ENCODE data around the gene C1R.

C1R gene

DNA sequence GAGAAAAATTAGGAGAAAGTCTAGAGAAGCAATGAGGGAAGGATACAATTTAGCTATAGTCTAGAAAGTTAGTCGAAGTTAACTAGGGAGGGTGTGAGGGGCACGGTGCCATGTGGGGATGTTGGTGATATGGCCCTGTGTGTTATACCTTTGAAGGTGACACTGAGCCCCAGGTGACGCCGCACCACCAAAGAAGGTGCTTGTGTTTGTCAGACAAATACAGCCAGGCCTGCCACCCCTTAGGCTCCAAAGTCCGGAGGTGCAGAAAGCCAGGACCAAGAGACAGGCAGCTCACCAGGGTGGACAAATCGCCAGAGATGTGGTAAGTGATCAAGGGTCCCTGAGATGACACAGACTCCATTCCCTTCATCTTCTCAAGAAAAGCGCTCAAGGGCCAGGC, 30.6 kb downstream of the C1R start:
- Histone ChIP-seq H3K27me3 (replicated peaks; ENCODE audit: insufficient read depth, low read length) (no peaks in the 10 kb centered on the region), H2AFZ (ENCODE audit: low read length) (no peak overlapping the region), H3K4me1 (ENCODE audit: low read length) (no peaks in the 10 kb centered on the region), H4K20me1 (ENCODE audit: insufficient read depth, low read length) (no peaks in the 10 kb centered on the region), H3K4me3 (ENCODE audit: low read length) (no peak overlapping the region), H3K36me3 (replicated peaks; ENCODE audit: insufficient read depth, low read length) (no peaks in the 10 kb centered on the region), H3K27ac (ENCODE audit: low read length) (no peak overlapping the region), H3K9me2 (replicated peaks; ENCODE audit: insufficient read depth, low read length) (no peaks in the 10 kb centered on the region), H3K9ac (ENCODE audit: low read length) (no peak overlapping the region), H3K79me2 (ENCODE audit: low read length) (no peaks in the 10 kb centered on the region), H3K9me3 (replicated peaks; ENCODE audit: insufficient read depth, low read length) (no peaks in the 10 kb centered on the region), H3F3A (ENCODE audit: insufficient read depth, low read length) (no peaks in the 10 kb centered on the region), H3K4me2 (ENCODE audit: low read depth, low read length) (no peak overlapping the region)
- TF ChIP-seq EZH2phosphoT487 (IDR thresholded peaks at IDR 0.05; ENCODE audit: low read length): no peak
- TF ChIP-seq, protein P1, sequence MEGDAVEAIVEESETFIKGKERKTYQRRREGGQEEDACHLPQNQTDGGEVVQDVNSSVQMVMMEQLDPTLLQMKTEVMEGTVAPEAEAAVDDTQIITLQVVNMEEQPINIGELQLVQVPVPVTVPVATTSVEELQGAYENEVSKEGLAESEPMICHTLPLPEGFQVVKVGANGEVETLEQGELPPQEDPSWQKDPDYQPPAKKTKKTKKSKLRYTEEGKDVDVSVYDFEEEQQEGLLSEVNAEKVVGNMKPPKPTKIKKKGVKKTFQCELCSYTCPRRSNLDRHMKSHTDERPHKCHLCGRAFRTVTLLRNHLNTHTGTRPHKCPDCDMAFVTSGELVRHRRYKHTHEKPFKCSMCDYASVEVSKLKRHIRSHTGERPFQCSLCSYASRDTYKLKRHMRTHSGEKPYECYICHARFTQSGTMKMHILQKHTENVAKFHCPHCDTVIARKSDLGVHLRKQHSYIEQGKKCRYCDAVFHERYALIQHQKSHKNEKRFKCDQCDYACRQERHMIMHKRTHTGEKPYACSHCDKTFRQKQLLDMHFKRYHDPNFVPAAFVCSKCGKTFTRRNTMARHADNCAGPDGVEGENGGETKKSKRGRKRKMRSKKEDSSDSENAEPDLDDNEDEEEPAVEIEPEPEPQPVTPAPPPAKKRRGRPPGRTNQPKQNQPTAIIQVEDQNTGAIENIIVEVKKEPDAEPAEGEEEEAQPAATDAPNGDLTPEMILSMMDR (IDR thresholded peaks at IDR 0.05; ENCODE audit: low read length): no peak
- no peak for TF ChIP-seq EZH2 (optimal IDR thresholded peaks at IDR 0.05; ENCODE audit: low read depth, low read length)
- no peak for DNase-seq

DNA sequence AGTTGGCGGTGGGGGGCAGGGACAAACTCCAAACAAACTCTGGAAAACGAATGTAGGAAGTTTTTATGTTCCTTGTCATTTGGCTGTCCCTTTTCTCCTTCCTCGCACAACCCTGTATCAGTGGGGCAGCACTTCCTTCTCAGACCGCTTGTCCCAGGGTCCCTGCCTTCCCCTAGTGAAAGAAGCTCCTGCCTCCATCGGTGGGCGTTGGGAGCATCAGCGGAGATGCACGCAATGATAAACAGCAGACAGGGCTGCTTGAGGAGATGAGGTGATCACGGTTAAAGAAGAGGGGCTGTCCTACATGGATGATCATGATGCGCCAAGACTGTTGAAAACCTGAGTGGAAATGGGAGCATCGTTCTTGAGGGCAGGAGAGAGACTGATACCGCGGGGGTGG, 31.1 kb downstream of the C1R start:
- H2AFZ ChIP-seq (ENCODE audit: low read length): no peak overlapping the region
- no peaks in the 10 kb centered on the region for H3K36me3 ChIP-seq (replicated peaks; ENCODE audit: insufficient read depth, low read length)
- TF ChIP-seq EZH2 (optimal IDR thresholded peaks at IDR 0.05; ENCODE audit: low read depth, low read length): no peak
- no peak for TF ChIP-seq EZH2phosphoT487 (IDR thresholded peaks at IDR 0.05; ENCODE audit: low read length)
- TF ChIP-seq, protein P1 (IDR thresholded peaks at IDR 0.05; ENCODE audit: low read length): no peak
- H4K20me1 ChIP-seq (ENCODE audit: insufficient read depth, low read length): no peaks in the 10 kb centered on the region
- H3K79me2 ChIP-seq (ENCODE audit: low read length): no peaks in the 10 kb centered on the region
- no peak overlapping the region for H3K4me2 ChIP-seq (ENCODE audit: low read depth, low read length)
- no peaks in the 10 kb centered on the region for H3F3A ChIP-seq (ENCODE audit: insufficient read depth, low read length)
- no peak overlapping the region for H3K4me3 ChIP-seq (ENCODE audit: low read length)
- H3K9me3 ChIP-seq (replicated peaks; ENCODE audit: insufficient read depth, low read length): no peaks in the 10 kb centered on the region
- no peaks in the 10 kb centered on the region for H3K4me1 ChIP-seq (ENCODE audit: low read length)
- no peak overlapping the region for H3K27ac ChIP-seq (ENCODE audit: low read length)
- H3K9me2 ChIP-seq (replicated peaks; ENCODE audit: insufficient read depth, low read length): no peaks in the 10 kb centered on the region
- DNase-seq: no peak
- H3K27me3 ChIP-seq (replicated peaks; ENCODE audit: insufficient read depth, low read length): no peaks in the 10 kb centered on the region
- no peak overlapping the region for H3K9ac ChIP-seq (ENCODE audit: low read length)

DNA sequence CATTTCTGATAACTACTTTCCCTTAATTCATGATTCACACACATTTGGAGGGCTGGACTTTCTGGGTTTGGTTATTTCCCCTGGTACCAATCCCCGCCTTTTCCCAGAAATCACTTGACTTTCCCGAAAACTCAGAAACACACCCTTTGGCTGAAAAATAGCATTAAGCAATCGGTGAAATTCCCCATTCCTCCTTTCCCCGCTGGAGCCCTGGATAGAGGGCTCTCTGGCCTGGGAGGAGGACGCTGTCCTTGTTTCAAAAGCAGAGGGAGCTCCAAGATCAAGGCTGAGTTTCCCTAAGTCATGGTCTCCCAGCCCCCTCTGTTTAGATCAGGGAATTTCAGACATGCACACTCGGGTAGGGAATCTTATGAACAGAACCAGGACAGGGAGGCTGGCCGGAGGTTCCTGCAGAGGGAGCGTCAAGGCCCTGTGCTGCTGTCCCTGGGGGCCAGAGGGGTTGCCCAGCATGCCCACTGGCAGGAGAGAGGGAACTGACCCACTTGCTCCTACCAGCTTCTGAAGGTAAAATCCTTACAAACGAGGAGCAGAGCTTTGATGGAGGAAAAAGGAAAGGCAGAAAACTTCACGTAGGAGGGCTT, 31.8 kb downstream of the C1R start, which contains the start of gene C1S:
TSS of gene C1S (plus strand) at position 366 of the 602 bp plus-strand sequence. CDS start 1,195 bp downstream, outside the sequence.
- no peaks in the 10 kb centered on the region for H3K4me1 ChIP-seq (ENCODE audit: low read length)
- DNase-seq: no peak
- H3K27ac ChIP-seq (ENCODE audit: low read length): no peak within 1 kb of the TSS
- H3K36me3 ChIP-seq (replicated peaks; ENCODE audit: insufficient read depth, low read length): no peaks in the 10 kb centered on the region
- H3K9me2 ChIP-seq (replicated peaks; ENCODE audit: insufficient read depth, low read length): no peaks in the 10 kb centered on the region
- no peak for TF ChIP-seq EZH2 (optimal IDR thresholded peaks at IDR 0.05; ENCODE audit: low read depth, low read length)
- TF ChIP-seq, protein P1 (IDR thresholded peaks at IDR 0.05; ENCODE audit: low read length): no peak
- TF ChIP-seq EZH2phosphoT487 (IDR thresholded peaks at IDR 0.05; ENCODE audit: low read length): no peak
- no peak within 1 kb of the TSS for H3K4me3 ChIP-seq (ENCODE audit: low read length)
- no peak within 1 kb of the TSS for H3K9ac ChIP-seq (ENCODE audit: low read length)
- no peak within 1 kb of the TSS for H2AFZ ChIP-seq (ENCODE audit: low read length)
- no peaks in the 10 kb centered on the region for H4K20me1 ChIP-seq (ENCODE audit: insufficient read depth, low read length)
- H3K9me3 ChIP-seq (replicated peaks; ENCODE audit: insufficient read depth, low read length): no peaks in the 10 kb centered on the region
- no peaks in the 10 kb centered on the region for H3K27me3 ChIP-seq (replicated peaks; ENCODE audit: insufficient read depth, low read length)
- no peak within 1 kb of the TSS for H3K4me2 ChIP-seq (ENCODE audit: low read depth, low read length)
- no peaks in the 10 kb centered on the region for H3F3A ChIP-seq (ENCODE audit: insufficient read depth, low read length)
- no peaks in the 10 kb centered on the region for H3K79me2 ChIP-seq (ENCODE audit: low read length)

All from MM.1S (cell line).